PC-9 (cell line): ENCODE measurements around the gene FHL1.

Experiments
- EZH2 ChIP-seq: fragments of 200-600 bp; sonication (generic); IDR thresholded peaks from 2 replicates; pipeline ENCODE4 v1.8.0; 2017; ENCODE audit warnings: antibody characterized with exemption, low read depth
- TF ChIP-seq, protein P1 (sequence below): fragments of 200-600 bp; sonication (generic); conservative IDR thresholded peaks from 2 replicates; pipeline ENCODE4 v1.6.1; 2017; ENCODE audit warnings: mixed run types, antibody characterized with exemption, mild to moderate bottlenecking, moderate library complexity

- no peak for TF ChIP-seq EZH2
- TF ChIP-seq, protein P1, sequence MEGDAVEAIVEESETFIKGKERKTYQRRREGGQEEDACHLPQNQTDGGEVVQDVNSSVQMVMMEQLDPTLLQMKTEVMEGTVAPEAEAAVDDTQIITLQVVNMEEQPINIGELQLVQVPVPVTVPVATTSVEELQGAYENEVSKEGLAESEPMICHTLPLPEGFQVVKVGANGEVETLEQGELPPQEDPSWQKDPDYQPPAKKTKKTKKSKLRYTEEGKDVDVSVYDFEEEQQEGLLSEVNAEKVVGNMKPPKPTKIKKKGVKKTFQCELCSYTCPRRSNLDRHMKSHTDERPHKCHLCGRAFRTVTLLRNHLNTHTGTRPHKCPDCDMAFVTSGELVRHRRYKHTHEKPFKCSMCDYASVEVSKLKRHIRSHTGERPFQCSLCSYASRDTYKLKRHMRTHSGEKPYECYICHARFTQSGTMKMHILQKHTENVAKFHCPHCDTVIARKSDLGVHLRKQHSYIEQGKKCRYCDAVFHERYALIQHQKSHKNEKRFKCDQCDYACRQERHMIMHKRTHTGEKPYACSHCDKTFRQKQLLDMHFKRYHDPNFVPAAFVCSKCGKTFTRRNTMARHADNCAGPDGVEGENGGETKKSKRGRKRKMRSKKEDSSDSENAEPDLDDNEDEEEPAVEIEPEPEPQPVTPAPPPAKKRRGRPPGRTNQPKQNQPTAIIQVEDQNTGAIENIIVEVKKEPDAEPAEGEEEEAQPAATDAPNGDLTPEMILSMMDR = no peak
Measured at GRCh38 chrX:136115904-136116297, 31.4 kb upstream of the FHL1 start.
